Activated naive CD4-positive, alpha-beta T cell treated with anti-CD3 and anti-CD28 coated beads, Interleukin-2, amount 10 ng/mL, durations not matched to agents 7 days and 5 days (primary cell): Measurements from ENCODE around the gene LRRC43.
"Not testable (repeated sequence)": the region's sequence is repeated elsewhere in the genome, so short reads cannot be mapped to it uniquely, and the experiment has no call there.

Source experiments
- CTCF ChIA-PET: fragments of 350-600 bp; sonication (Branson Sonifier 250); formaldehyde crosslinking; loops from one replicate; lab custom pipeline; 2021; ENCODE audit warnings: antibody characterized with exemption; lab: Charles Lee
- DNase-seq: peaks from one replicate; pipeline ENCODE4 v3.0.0-alpha.2; 2020
- H3K27ac Mint-ChIP-seq: one replicate; pipeline ENCODE4 v1.8.0; 2021; ENCODE audit warnings: mild to moderate bottlenecking, moderate library complexity, mixed read lengths
- H3K27me3 Mint-ChIP-seq: one replicate; pipeline ENCODE4 v1.8.0; 2021; ENCODE audit warnings: mild to moderate bottlenecking, mixed read lengths
- H3K36me3 Mint-ChIP-seq: one replicate; pipeline ENCODE4 v1.8.0; 2021; ENCODE audit warnings: mixed read lengths
- H3K4me1 Mint-ChIP-seq: one replicate; pipeline ENCODE4 v1.8.0; 2021; ENCODE audit warnings: mixed read lengths
- H3K4me3 Mint-ChIP-seq: one replicate; pipeline ENCODE4 v1.8.0; 2021; ENCODE audit warnings: mild to moderate bottlenecking, moderate library complexity, mixed read lengths
- H3K9me3 Mint-ChIP-seq: one replicate; pipeline ENCODE4 v1.8.0; 2021; ENCODE audit warnings: mixed read lengths

The LRRC43 gene

GRCh38 chr12:122166422-122167349 lies 16.2 kb upstream of the LRRC43 start:
- H3K4me3 Mint-ChIP-seq, result no peak overlapping the region
- DNase-seq, result no peak
- CTCF ChIA-PET, result interaction anchor here (0.7 to 1.9 kb wide), 3 partner anchors 24 to 43 kb away, joined by 3 to 6 read pairs (median 3); no protein-coding TSS in a partner anchor
- peaks cover 8% of the 10 kb centered on the region for H3K4me1 Mint-ChIP-seq
- H3K9me3 Mint-ChIP-seq, result no peaks in the 10 kb centered on the region
- no peak overlapping the region for H3K27ac Mint-ChIP-seq
- peaks cover 25% of the 10 kb centered on the region for H3K27me3 Mint-ChIP-seq
- H3K36me3 Mint-ChIP-seq, result no peaks in the 10 kb centered on the region

GRCh38 chr12:122167356-122167925 lies 15.5 kb upstream of the LRRC43 start:
- H3K4me3 Mint-ChIP-seq, result no peak overlapping the region

GRCh38 chr12:122168492-122168891 lies 14.4 kb upstream of the LRRC43 start:
- no peaks in the 10 kb centered on the region for H3K9me3 Mint-ChIP-seq
- H3K27me3 Mint-ChIP-seq, result peaks cover 29% of the 10 kb centered on the region
- H3K4me3 Mint-ChIP-seq, result no peak overlapping the region
- CTCF ChIA-PET, result no interaction called here
- no peak for DNase-seq
- no peaks in the 10 kb centered on the region for H3K36me3 Mint-ChIP-seq
- no peak overlapping the region for H3K27ac Mint-ChIP-seq
- no peaks in the 10 kb centered on the region for H3K4me1 Mint-ChIP-seq

More at GRCh38 chr12:122167356-122167925, 15.5 kb upstream of the LRRC43 start:
- Mint-ChIP-seq H3K36me3 (no peaks in the 10 kb centered on the region), H3K27me3 (peaks cover 26% of the 10 kb centered on the region), H3K4me1 (peaks cover 2% of the 10 kb centered on the region), H3K27ac (no peak overlapping the region), H3K9me3 (no peaks in the 10 kb centered on the region)
- CTCF ChIA-PET, result interaction anchor here (1.2 to 1.9 kb wide), 2 partner anchors 24 to 44 kb away, joined by 3 to 6 read pairs; no protein-coding TSS in a partner anchor
- no peak for DNase-seq

- CTCF ChIA-PET, result interaction anchor here (0.6 kb wide), 1 partner anchor 123 kb away, joined by 3 read pairs; no protein-coding TSS in a partner anchor
- no peak overlapping the region for H3K27ac Mint-ChIP-seq
Measured at GRCh38 chr12:122171399-122171798, 11.5 kb upstream of the LRRC43 start.

GRCh38 chr12:122172262-122172939 lies 10.5 kb upstream of the LRRC43 start:
- H3K4me3 Mint-ChIP-seq, result no peak overlapping the region
- H3K27me3 Mint-ChIP-seq, result peaks cover 34% of the 10 kb centered on the region
- no peaks in the 10 kb centered on the region for H3K4me1 Mint-ChIP-seq
- DNase-seq, result no peak
- no peaks in the 10 kb centered on the region for H3K36me3 Mint-ChIP-seq
- H3K9me3 Mint-ChIP-seq, result no peaks in the 10 kb centered on the region
- no peak overlapping the region for H3K27ac Mint-ChIP-seq
- CTCF ChIA-PET, result no interaction called here

More at GRCh38 chr12:122171399-122171798, 11.5 kb upstream of the LRRC43 start:
- Mint-ChIP-seq H3K36me3 (no peaks in the 10 kb centered on the region), H3K4me1 (no peaks in the 10 kb centered on the region), H3K9me3 (no peaks in the 10 kb centered on the region), H3K4me3 (no peak overlapping the region), H3K27me3 (peaks cover 42% of the 10 kb centered on the region)
- no peak for DNase-seq

- Mint-ChIP-seq H3K4me1 (no peaks in the 10 kb centered on the region), H3K4me3 (no peak within 1 kb of the TSS), H3K36me3 (no peaks in the 10 kb centered on the region), H3K27ac (no peak within 1 kb of the TSS), H3K27me3 (peaks cover 30% of the 10 kb centered on the region), H3K9me3 (no peaks in the 10 kb centered on the region)
- DNase-seq, result no peak
- CTCF ChIA-PET, result no interaction called here
Measured at GRCh38 chr12:122174155-122174845, 8.6 kb upstream of the LRRC43 start, which contains the start of gene IL31. TSS of gene IL31 (minus strand) at chr12:122174221. CDS start at chr12:122174172, 49 bp downstream.

- H3K4me1 Mint-ChIP-seq, H3K9me3 Mint-ChIP-seq, H3K4me3 Mint-ChIP-seq, DNase-seq, CTCF ChIA-PET, H3K36me3 Mint-ChIP-seq, H3K27ac Mint-ChIP-seq: not testable (repeated sequence)
- peaks cover 33% of the 10 kb centered on the region for H3K27me3 Mint-ChIP-seq
Measured at GRCh38 chr12:122176473-122176872, 6.5 kb upstream of the LRRC43 start.

- H3K4me1 Mint-ChIP-seq, result peaks cover 14% of the 10 kb centered on the region
- H3K36me3 Mint-ChIP-seq, result no peaks in the 10 kb centered on the region
- DNase-seq, result no peak
- no peaks in the 10 kb centered on the region for H3K9me3 Mint-ChIP-seq
- peak overlapping the region; percentile 79 for H3K4me3 Mint-ChIP-seq
- peaks cover 40% of the 10 kb centered on the region for H3K27me3 Mint-ChIP-seq
- CTCF ChIA-PET, result no interaction called here
- no peak overlapping the region for H3K27ac Mint-ChIP-seq
Measured at GRCh38 chr12:122183588-122183940, 641 bp downstream of the LRRC43 start.

GRCh38 chr12:122184517-122184916 lies 1.6 kb downstream of the LRRC43 start:
- H3K4me1 Mint-ChIP-seq, result peaks cover 14% of the 10 kb centered on the region
- DNase-seq, result no peak
- H3K9me3 Mint-ChIP-seq, result no peaks in the 10 kb centered on the region
- peaks cover 46% of the 10 kb centered on the region for H3K27me3 Mint-ChIP-seq
- peak overlapping the region; percentile 35 for H3K4me3 Mint-ChIP-seq
- H3K36me3 Mint-ChIP-seq, result no peaks in the 10 kb centered on the region
- CTCF ChIA-PET, result no interaction called here
- no peak overlapping the region for H3K27ac Mint-ChIP-seq

GRCh38 chr12:122185079-122185478 lies 2.2 kb downstream of the LRRC43 start:
- no peak overlapping the region for H3K4me3 Mint-ChIP-seq
- H3K9me3 Mint-ChIP-seq, result no peaks in the 10 kb centered on the region

GRCh38 chr12:122185494-122186082 lies 2.7 kb downstream of the LRRC43 start:
- H3K4me1 Mint-ChIP-seq, result peaks cover 11% of the 10 kb centered on the region
- CTCF ChIA-PET, result no interaction called here
- H3K27ac Mint-ChIP-seq, result no peak overlapping the region
- peaks cover 49% of the 10 kb centered on the region for H3K27me3 Mint-ChIP-seq
- H3K36me3 Mint-ChIP-seq, result no peaks in the 10 kb centered on the region
- H3K4me3 Mint-ChIP-seq, result no peak overlapping the region
- DNase-seq, result no peak
- no peaks in the 10 kb centered on the region for H3K9me3 Mint-ChIP-seq

More at GRCh38 chr12:122185079-122185478, 2.2 kb downstream of the LRRC43 start:
- CTCF ChIA-PET, result no interaction called here
- H3K4me1 Mint-ChIP-seq, result peaks cover 11% of the 10 kb centered on the region
- H3K36me3 Mint-ChIP-seq, result no peaks in the 10 kb centered on the region
- H3K27ac Mint-ChIP-seq, result no peak overlapping the region
- DNase-seq, result no peak
- peaks cover 51% of the 10 kb centered on the region for H3K27me3 Mint-ChIP-seq

- H3K36me3 Mint-ChIP-seq, result no peaks in the 10 kb centered on the region
- no peaks in the 10 kb centered on the region for H3K9me3 Mint-ChIP-seq
- CTCF ChIA-PET, result no interaction called here
- no peak overlapping the region for H3K27ac Mint-ChIP-seq
- peaks cover 46% of the 10 kb centered on the region for H3K27me3 Mint-ChIP-seq
- peaks cover 11% of the 10 kb centered on the region for H3K4me1 Mint-ChIP-seq
- no peak overlapping the region for H3K4me3 Mint-ChIP-seq
- no peak for DNase-seq
Measured at GRCh38 chr12:122187466-122187865, 4.5 kb downstream of the LRRC43 start.
